ENCODE data around the gene KREMEN2. TPM values are rescaled to one million over a fixed set of nuclear protein-coding genes. Genes with fewer than 3 reads are reported as not detected.

The KREMEN2 gene
- total RNA-seq, 2 donors from 2014 or later: 0.12 TPM

GRCh38 chr16:2981177-2981898, 17.3 kb downstream of the KREMEN2 start:
- H3K36me3 Mint-ChIP-seq (ENCODE audit: insufficient read depth in 2 of 2): peaks cover 1 to 7% of the 10 kb centered on the region in 2 donors
- H3K4me3 Mint-ChIP-seq: peak overlapping the region; percentile 48 to 91
- no peaks in the 10 kb centered on the region for H3K27me3 Mint-ChIP-seq (ENCODE audit: low read depth)
- H3K9me3 Mint-ChIP-seq: no peaks in the 10 kb centered on the region
- no peak for ATAC-seq (replicated peaks in 1 of 2)
- H3K27ac Mint-ChIP-seq: peak overlapping the region; percentile 90
- H3K4me1 Mint-ChIP-seq (ENCODE audit: low read depth): peaks cover 19% of the 10 kb centered on the region
- no peak for DNase-seq

- no peaks in the 10 kb centered on the region for H3K9me3 Mint-ChIP-seq
- no peak for ATAC-seq (replicated peaks in 1 of 2)
- peak overlapping the region; percentile 48 to 91 for H3K4me3 Mint-ChIP-seq
- H3K27me3 Mint-ChIP-seq (ENCODE audit: low read depth): no peaks in the 10 kb centered on the region
- no peak overlapping the region for H3K27ac Mint-ChIP-seq
- H3K4me1 Mint-ChIP-seq (ENCODE audit: low read depth): peaks cover 19% of the 10 kb centered on the region
- peaks cover 1 to 7% of the 10 kb centered on the region in 2 donors for H3K36me3 Mint-ChIP-seq (ENCODE audit: insufficient read depth in 2 of 2)
- DNase-seq: no peak
These were observed 17.8 kb downstream of the KREMEN2 start for GRCh38 chr16:2981899-2982250.

DNA sequence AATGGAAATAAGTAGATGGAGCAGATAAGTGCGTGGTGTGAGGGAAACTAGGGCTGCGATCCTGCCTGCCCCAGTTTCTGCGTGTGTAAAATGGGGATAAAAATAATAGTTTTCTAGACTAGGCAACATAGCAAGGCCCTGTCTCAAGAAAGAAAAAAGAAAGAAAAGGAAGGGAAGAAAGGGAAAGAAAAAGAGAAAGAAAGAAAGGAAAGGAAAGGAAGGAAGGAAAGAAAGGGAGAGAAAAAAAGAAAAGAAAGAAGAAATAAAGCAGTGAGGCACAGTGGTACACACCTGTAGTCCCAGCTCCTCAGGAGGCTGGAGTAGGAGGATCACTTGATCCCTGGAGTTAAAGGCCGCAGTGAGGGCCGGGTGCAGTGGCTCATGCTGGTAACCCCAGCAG, 18.3 kb downstream of the KREMEN2 start:
- DNase-seq (no peak), ATAC-seq (replicated peaks in 1 of 2) (no peak)
- no peak overlapping the region for H3K27ac Mint-ChIP-seq
- H3K4me1 Mint-ChIP-seq (ENCODE audit: low read depth): peaks cover 19% of the 10 kb centered on the region
- H3K36me3 Mint-ChIP-seq (ENCODE audit: insufficient read depth in 2 of 2): peaks cover 1 to 7% of the 10 kb centered on the region in 2 donors
- no peaks in the 10 kb centered on the region for H3K9me3 Mint-ChIP-seq
- H3K4me3 Mint-ChIP-seq: peak overlapping the region; percentile 3 to 34
- H3K27me3 Mint-ChIP-seq (ENCODE audit: low read depth): no peaks in the 10 kb centered on the region

- H3K27me3 Mint-ChIP-seq (ENCODE audit: low read depth): no peaks in the 10 kb centered on the region
- ATAC-seq (replicated peaks in 1 of 2) (peak; percentile 58 to 68), DNase-seq (peak; percentile 72 to 85)
- peaks cover 19% of the 10 kb centered on the region for H3K4me1 Mint-ChIP-seq (ENCODE audit: low read depth)
- no peaks in the 10 kb centered on the region for H3K9me3 Mint-ChIP-seq
- H3K4me3 Mint-ChIP-seq: peak overlapping the region; percentile 68
- H3K27ac Mint-ChIP-seq: no peak overlapping the region
- H3K36me3 Mint-ChIP-seq (ENCODE audit: insufficient read depth in 2 of 2): peaks cover 0 to 3% of the 10 kb centered on the region in 2 donors
These were observed 19.6 kb downstream of the KREMEN2 start for GRCh38 chr16:2983706-2984136.

DNA sequence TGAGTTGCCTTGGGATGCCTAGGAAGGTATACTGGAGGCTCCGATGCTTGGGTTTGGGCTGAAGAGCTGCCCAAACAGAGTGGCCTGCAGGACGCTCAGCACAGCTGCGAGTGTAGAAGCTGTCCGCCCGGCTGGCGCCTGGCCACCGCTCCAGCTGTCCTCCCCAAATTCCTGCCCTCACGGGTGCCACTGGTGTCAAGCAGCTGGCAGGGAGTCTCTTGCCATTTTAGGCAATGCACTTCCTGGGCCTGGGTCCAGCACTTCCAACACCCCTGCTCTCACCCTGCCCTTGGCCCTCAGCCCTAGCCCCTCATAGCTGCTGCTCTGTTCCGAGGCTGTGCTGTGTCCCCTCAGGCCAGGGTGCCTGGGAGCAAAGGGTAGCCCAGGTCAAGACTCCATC, 21.4 kb downstream of the KREMEN2 start:
- no peak for DNase-seq
- H3K36me3 Mint-ChIP-seq (ENCODE audit: insufficient read depth in 2 of 2): no peaks in the 10 kb centered on the region
- H3K27ac Mint-ChIP-seq: no peak overlapping the region
- H3K4me3 Mint-ChIP-seq: no peak overlapping the region
- no peaks in the 10 kb centered on the region for H3K27me3 Mint-ChIP-seq (ENCODE audit: low read depth)
- no peaks in the 10 kb centered on the region for H3K9me3 Mint-ChIP-seq
- peaks cover 19% of the 10 kb centered on the region for H3K4me1 Mint-ChIP-seq (ENCODE audit: low read depth)
- no peak for ATAC-seq (replicated peaks in 1 of 2)

- Mint-ChIP-seq H3K9me3 (no peaks in the 10 kb centered on the region), H3K4me1 (ENCODE audit: low read depth) (peaks cover 15% of the 10 kb centered on the region), H3K27ac (no peak overlapping the region)
These were observed 21.8 kb downstream of the KREMEN2 start for GRCh38 chr16:2985893-2986355.

GRCh38 chr16:2986623-2987188, 22.6 kb downstream of the KREMEN2 start:
- no peak for DNase-seq
- ATAC-seq (replicated peaks in 1 of 2): no peak
- peaks cover 7% of the 10 kb centered on the region for H3K4me1 Mint-ChIP-seq (ENCODE audit: low read depth)
- H3K9me3 Mint-ChIP-seq: no peaks in the 10 kb centered on the region
- no peak overlapping the region for H3K4me3 Mint-ChIP-seq
- H3K27me3 Mint-ChIP-seq (ENCODE audit: low read depth): no peaks in the 10 kb centered on the region
- H3K27ac Mint-ChIP-seq: no peak overlapping the region
- H3K36me3 Mint-ChIP-seq (ENCODE audit: insufficient read depth in 2 of 2): no peaks in the 10 kb centered on the region

More at GRCh38 chr16:2985893-2986355, 21.8 kb downstream of the KREMEN2 start:
- ATAC-seq (replicated peaks in 1 of 2) (no peak), DNase-seq (no peak)
- no peaks in the 10 kb centered on the region for H3K27me3 Mint-ChIP-seq (ENCODE audit: low read depth)
- no peak overlapping the region for H3K4me3 Mint-ChIP-seq
- no peaks in the 10 kb centered on the region for H3K36me3 Mint-ChIP-seq (ENCODE audit: insufficient read depth in 2 of 2)

- H3K27me3 Mint-ChIP-seq (ENCODE audit: low read depth): no peaks in the 10 kb centered on the region
- no peaks in the 10 kb centered on the region for H3K36me3 Mint-ChIP-seq (ENCODE audit: insufficient read depth in 2 of 2)
- H3K4me3 Mint-ChIP-seq: no peak overlapping the region
- no peak for ATAC-seq (replicated peaks in 1 of 2)
- DNase-seq: no peak
- H3K4me1 Mint-ChIP-seq (ENCODE audit: low read depth): peaks cover 4% of the 10 kb centered on the region
- no peak overlapping the region for H3K27ac Mint-ChIP-seq
- no peaks in the 10 kb centered on the region for H3K9me3 Mint-ChIP-seq
These were observed 23.2 kb downstream of the KREMEN2 start for GRCh38 chr16:2987286-2987685.

DNA sequence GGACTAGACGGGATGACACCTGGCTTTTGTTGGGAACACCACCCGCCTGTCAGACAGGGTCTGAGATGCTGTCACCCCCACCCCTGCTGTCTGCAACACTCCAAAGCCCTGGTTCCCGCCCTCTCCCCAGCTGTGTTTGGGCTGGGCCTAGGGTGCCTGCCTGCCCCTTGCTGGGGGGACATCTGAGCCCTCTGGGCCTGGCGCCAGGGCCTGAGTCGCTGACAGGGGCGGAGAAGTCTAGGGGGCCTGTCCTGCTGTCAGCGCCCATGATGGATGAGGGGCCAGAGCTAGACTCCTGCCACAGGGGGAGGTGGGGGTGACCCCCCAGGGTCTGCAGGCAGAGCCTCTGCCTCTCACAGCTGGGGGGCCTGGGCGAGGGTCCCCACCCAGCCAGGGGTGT, 23.8 kb downstream of the KREMEN2 start:
- no peaks in the 10 kb centered on the region for H3K36me3 Mint-ChIP-seq (ENCODE audit: insufficient read depth in 2 of 2)
- H3K9me3 Mint-ChIP-seq: no peaks in the 10 kb centered on the region
- no peak overlapping the region for H3K4me3 Mint-ChIP-seq
- no peak overlapping the region for H3K27ac Mint-ChIP-seq
- no peak for ATAC-seq (replicated peaks in 1 of 2)
- no peak for DNase-seq
- H3K27me3 Mint-ChIP-seq (ENCODE audit: low read depth): no peaks in the 10 kb centered on the region
- H3K4me1 Mint-ChIP-seq (ENCODE audit: low read depth): peaks cover 4% of the 10 kb centered on the region

GRCh38 chr16:2988590-2989099, 24.6 kb downstream of the KREMEN2 start:
- DNase-seq (no peak), ATAC-seq (replicated peaks in 1 of 2) (no peak)
- Mint-ChIP-seq H3K4me3 (no peak overlapping the region), H3K27ac (no peak overlapping the region), H3K36me3 (ENCODE audit: insufficient read depth in 2 of 2) (no peaks in the 10 kb centered on the region), H3K27me3 (ENCODE audit: low read depth) (no peaks in the 10 kb centered on the region), H3K4me1 (ENCODE audit: low read depth) (peaks cover 4% of the 10 kb centered on the region), H3K9me3 (no peaks in the 10 kb centered on the region)

DNA sequence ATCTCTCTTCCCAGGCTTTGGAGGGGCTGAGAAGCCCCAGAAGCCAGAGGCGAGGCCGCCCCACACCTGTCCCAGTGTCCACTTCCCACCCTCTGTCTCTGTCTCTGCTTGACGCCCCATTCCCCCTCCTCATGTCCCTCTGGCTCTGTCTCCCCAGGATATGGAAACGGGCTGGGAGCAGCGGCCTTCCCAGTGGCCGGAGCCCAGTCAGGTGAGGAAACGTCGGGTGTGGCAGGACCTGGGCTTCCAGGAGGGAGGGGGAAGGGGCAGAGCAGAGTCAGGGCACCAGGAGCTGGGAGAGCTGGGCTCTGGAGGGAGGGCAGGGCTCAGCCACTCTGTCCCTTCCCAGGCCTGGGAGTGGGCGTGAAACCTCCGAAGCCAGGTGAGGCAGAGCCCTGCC, 26.8 kb downstream of the KREMEN2 start:
- Mint-ChIP-seq H3K4me1 (ENCODE audit: low read depth) (no peaks in the 10 kb centered on the region), H3K4me3 (no peak overlapping the region), H3K27me3 (ENCODE audit: low read depth) (no peaks in the 10 kb centered on the region), H3K9me3 (no peaks in the 10 kb centered on the region), H3K36me3 (ENCODE audit: insufficient read depth in 2 of 2) (no peaks in the 10 kb centered on the region), H3K27ac (no peak overlapping the region)
- ATAC-seq (replicated peaks in 1 of 2) (no peak), DNase-seq (no peak)

- ATAC-seq (replicated peaks in 1 of 2) (no peak), DNase-seq (no peak)
- no peaks in the 10 kb centered on the region for H3K9me3 Mint-ChIP-seq
- H3K4me1 Mint-ChIP-seq (ENCODE audit: low read depth): no peaks in the 10 kb centered on the region
- H3K36me3 Mint-ChIP-seq (ENCODE audit: insufficient read depth in 2 of 2): no peaks in the 10 kb centered on the region
- H3K27me3 Mint-ChIP-seq (ENCODE audit: low read depth): no peaks in the 10 kb centered on the region
- no peak overlapping the region for H3K4me3 Mint-ChIP-seq
- no peak overlapping the region for H3K27ac Mint-ChIP-seq
These were observed 27.6 kb downstream of the KREMEN2 start for GRCh38 chr16:2991566-2992261.

DNA sequence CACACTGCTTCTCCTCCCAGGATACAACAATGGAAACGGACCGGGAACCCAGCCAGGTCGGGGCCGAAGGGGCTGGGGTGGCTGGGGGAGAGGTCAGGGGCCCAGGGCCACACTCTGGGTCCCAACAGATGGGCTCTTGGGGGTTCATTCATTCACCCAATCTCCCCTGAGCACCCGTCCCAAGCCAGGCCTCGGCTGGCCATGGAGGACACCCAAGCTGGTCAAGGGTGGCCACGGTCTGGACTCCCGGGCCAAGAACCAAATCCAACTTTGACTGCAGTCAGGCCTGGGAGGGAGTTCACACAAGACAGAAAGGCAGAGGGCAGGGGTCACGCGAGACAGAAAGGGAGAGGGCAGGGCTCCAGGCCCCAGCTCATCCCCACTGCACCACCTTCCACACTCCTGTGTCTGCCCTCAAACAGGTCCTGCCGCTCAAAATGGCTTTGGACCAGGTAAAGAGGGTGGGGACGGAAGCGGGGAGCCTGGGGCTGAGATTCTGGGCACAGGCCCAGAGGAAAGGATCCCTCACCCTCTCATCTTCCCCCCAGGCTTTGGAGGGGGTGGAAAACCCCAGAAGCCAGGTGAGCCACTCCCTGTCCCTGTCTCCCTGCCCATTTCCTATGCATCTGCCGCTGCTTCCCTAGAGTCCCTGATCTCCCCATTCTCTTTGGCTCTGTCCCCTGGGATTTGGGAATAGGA, 28.5 kb downstream of the KREMEN2 start:
- Mint-ChIP-seq H3K4me1 (ENCODE audit: low read depth) (no peaks in the 10 kb centered on the region), H3K27ac (no peak overlapping the region), H3K4me3 (no peak overlapping the region), H3K36me3 (ENCODE audit: insufficient read depth in 2 of 2) (no peaks in the 10 kb centered on the region), H3K27me3 (ENCODE audit: low read depth) (no peaks in the 10 kb centered on the region), H3K9me3 (no peaks in the 10 kb centered on the region)
- ATAC-seq (replicated peaks in 1 of 2): no peak
- no peak for DNase-seq
